Uterus (tissue), 2 donors: ENCODE results near the gene SLC7A7.

Source experiments
- CTCF ChIP-seq, 4 experiments: fragments of 200-600 bp in 2 of 4; fragments of 450-650 bp in 2 of 4; sonication (generic) in 2 of 4; IDR thresholded peaks; one replicate each; pipeline ENCODE4 v1.5.1; 2016 to 2019; ENCODE audit warnings: antibody characterized with exemption in 4 of 4, mild to moderate bottlenecking in 2 of 4, moderate library complexity in 1 of 4
- POLR2A ChIP-seq, 2 donors: fragments of 450-650 bp; IDR thresholded peaks; one replicate each; pipeline ENCODE4 v1.6.1; 2016; ENCODE audit warnings: antibody characterized with exemption in 2 of 2, mild to moderate bottlenecking in 1 of 2, moderate library complexity in 1 of 2

DNA sequence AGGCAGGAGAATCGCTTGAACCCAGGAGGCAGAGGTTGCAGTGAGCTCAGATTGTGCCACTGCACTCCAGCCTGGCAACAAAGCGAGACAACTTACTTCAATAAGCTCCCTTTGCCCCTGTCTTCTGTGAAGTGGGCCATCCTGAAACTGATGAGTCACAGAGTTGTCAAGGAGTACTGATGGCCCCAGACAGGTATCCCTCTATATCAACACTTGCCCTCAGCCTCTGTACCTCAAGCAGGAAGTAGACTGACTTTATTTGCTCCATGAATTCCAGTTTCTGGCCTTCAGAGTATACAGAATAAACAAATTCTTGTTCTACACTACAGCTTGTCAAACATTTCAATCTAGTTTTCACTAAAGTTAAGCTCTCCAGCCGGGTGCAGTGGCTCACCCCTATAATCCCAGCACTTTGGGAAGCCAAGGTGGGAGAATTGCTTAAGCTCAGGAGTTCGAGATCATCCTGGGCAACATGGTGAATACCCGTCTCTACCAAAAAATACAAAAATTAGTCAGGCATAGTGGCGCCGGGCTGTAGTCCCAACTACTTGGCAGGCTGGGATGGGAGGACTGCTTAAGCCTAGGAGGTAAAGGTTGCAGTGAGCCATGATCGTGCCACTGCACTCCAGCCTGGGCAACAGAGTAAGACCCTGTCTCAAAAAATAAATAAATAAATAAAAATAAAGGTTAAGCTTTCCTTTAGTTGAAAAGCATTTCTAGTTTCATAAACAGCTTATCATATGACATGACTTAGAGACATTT lies 39.9 kb upstream of the SLC7A7 start:
- TF ChIP-seq POLR2A (IDR thresholded peaks at IDR 0.05): no peak
- TF ChIP-seq CTCF (IDR thresholded peaks at IDR 0.05): no peak
